Heart left ventricle (tissue), 13 donors: ENCODE data around the gene DLL1.

Experiments
- POLR2A ChIP-seq, 2 donors: fragments of 450-650 bp; IDR thresholded peaks; one replicate each; pipeline ENCODE4 v1.6.1; 2017; ENCODE audit warnings: antibody characterized with exemption in 2 of 2, mild to moderate bottlenecking in 2 of 2, moderate library complexity in 2 of 2
- TF ChIP-seq, protein P1 (sequence below), 12 donors: fragments of 200-600 bp; sonication (generic) in 4 of 12; IDR thresholded peaks; one replicate each; pipeline versions ENCODE4 v1.5.0 to v1.8.0; 2018 to 2022; ENCODE audit warnings: antibody characterized with exemption in 12 of 12, mild to moderate bottlenecking in 5 of 12
- donor health status: ischemic (EF 13 %, LVEDD 7.1; RV severe dilation, severe dysfunction).
- donor health status: DM: no; HTN: yes; CAD: no.
- donor health status: DM: no; HTN: no; CAD: no.
- donor health status: ischemic (EF 25% LVEDD 6.9; RV normal size, moderate dysfunction).
- donor health status: ischemic (EF 25% LVEDD 5.7; RV mildly dilated, moderate dysfunction).
- donor health status: ischemic (EF 35%, LVEDD 5.7; RV mildly dilated, moderate dysfunction).
- donor health status: nonischemic (EF 11% LVEDD 7.7; RV severe dilation, severe dysfunction).
- donor health status: DM: yes; HTN: yes; CAD: no.
- donor health status: PGD.
- donor health status: ischemic (EF 29% LVEDD 5.4; RV normal size, mild dysfunction).
- donor health status: nonischemic (EF 23%, LVEDD 6.1; RV moderate dilation, normal function).

DNA sequence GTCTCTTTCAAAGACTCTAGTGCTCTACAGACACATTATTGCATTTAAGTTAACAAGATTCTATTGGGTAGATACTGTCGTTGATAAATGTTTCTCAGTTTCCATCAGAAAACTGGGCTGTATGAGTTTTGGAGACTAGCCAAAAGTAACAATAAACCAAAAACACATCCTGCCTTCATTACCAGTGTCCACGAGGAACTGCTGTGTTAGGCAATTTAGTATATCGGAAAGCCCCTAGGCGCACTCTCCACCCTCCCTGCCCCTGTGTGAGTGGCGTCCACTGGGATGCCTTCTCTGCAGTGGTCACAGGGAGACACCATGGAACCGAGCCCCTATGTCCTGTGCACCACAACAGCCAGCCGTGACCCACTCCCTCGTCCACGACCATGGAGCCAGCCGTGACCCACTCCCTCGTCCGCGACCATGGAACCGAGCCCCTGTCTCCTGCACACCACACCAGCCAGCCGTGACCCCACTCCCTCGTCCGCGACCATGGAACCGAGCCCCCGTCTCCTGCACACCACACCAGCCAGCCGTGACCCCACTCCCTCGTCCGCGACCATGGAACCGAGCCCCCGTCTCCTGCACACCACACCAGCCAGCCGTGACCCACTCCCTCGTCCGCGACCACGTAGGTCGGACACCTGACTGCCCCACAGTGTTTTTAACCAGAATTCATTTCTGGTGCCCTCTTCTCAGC, 35.3 kb downstream of the DLL1 start:
- TF ChIP-seq POLR2A (IDR thresholded peaks at IDR 0.05), result no peak
- TF ChIP-seq, protein P1, sequence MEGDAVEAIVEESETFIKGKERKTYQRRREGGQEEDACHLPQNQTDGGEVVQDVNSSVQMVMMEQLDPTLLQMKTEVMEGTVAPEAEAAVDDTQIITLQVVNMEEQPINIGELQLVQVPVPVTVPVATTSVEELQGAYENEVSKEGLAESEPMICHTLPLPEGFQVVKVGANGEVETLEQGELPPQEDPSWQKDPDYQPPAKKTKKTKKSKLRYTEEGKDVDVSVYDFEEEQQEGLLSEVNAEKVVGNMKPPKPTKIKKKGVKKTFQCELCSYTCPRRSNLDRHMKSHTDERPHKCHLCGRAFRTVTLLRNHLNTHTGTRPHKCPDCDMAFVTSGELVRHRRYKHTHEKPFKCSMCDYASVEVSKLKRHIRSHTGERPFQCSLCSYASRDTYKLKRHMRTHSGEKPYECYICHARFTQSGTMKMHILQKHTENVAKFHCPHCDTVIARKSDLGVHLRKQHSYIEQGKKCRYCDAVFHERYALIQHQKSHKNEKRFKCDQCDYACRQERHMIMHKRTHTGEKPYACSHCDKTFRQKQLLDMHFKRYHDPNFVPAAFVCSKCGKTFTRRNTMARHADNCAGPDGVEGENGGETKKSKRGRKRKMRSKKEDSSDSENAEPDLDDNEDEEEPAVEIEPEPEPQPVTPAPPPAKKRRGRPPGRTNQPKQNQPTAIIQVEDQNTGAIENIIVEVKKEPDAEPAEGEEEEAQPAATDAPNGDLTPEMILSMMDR (IDR thresholded peaks at IDR 0.05), result no peak
